ENCODE measurements around the gene SPOCK1. TPM values are rescaled to one million over a fixed set of nuclear protein-coding genes. Genes with fewer than 3 reads are reported as not detected.

The SPOCK1 gene
- total and polyA plus RNA-seq, 2 of the 13 experiments (the other 11 are each of a cell fraction or from before 2014, with no cell fraction given): 0.18 to 0.29 TPM

- TF ChIP-seq PAXIP1 (CRISPR knock-in tag; conservative IDR thresholded peaks at IDR 0.05) (no peak), TARDBP (CRISPR knock-in tag; IDR thresholded peaks at IDR 0.05) (no peak), HES4 (CRISPR knock-in tag; IDR thresholded peaks at IDR 0.05; ENCODE audit: borderline replicate concordance) (no peak), CHCHD3 (CRISPR knock-in tag; IDR thresholded peaks at IDR 0.05) (no peak)
Observed at GRCh38 chr5:137342764-137343163, 156.4 kb downstream of the SPOCK1 start (continued).

DNA sequence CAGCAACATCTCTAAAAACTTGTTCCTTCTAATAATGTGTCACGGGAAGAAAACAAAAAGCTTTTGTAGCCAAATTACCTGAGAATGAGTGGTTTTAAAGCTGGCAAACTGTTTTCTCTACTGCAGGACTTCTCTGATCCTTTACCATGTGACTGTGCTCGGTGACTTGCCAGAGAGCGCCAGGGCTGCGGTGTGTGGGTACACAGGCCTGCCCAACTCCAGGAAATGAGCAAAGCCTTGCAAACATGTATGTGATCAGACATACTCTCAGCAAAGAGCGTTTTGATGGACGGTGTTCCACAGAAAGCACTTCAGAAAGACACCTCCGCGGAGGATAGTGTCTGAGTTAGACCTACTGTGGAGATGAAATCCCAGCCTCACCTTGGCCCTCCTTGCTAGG is 157.3 kb downstream of the SPOCK1 start:
- Histone ChIP-seq H2AFZ (ENCODE audit: low read length) (no peak overlapping the region), H3K27ac (ENCODE audit: extremely low read length, insufficient read depth, low read length) (no peak overlapping the region), H3K36me3 (replicated peaks in 1 of 2; ENCODE audit: control insufficient read depth in 1 of 2, insufficient read depth in 2 of 2, low read length in 2 of 2) (no peaks in the 10 kb centered on the region), H3K4me1 (ENCODE audit: insufficient read depth, low read length) (no peaks in the 10 kb centered on the region), H3K79me2 (ENCODE audit: insufficient read depth, low read length) (no peaks in the 10 kb centered on the region), H3K9me3 (ENCODE audit: low read length) (no peaks in the 10 kb centered on the region), H3K27me3 (ENCODE audit: control insufficient read depth in 1 of 2, insufficient read depth in 2 of 2, low read length in 2 of 2) (no peaks in the 10 kb centered on the region), H3K9ac (ENCODE audit: insufficient read depth, low read depth, low read length) (no peak overlapping the region), H4K20me1 (ENCODE audit: insufficient read depth, low read length) (no peaks in the 10 kb centered on the region), H3K4me2 (ENCODE audit: low read depth, low read length) (no peak overlapping the region), H3K4me3 (replicated peaks in 1 of 3; ENCODE audit: insufficient read depth in 1 of 3, low read depth in 2 of 3, low read length in 3 of 3) (no peak overlapping the region)
- in situ Hi-C loops (cut with HindIII; ENCODE audit: extremely low pct_ligation_motif_present, low pct_unique_long_range_greater_than_20kb): loop anchor here (10.0 kb wide), 1 partner anchor 153 kb away; the partner anchor contains the start of gene SPOCK1
- intact Hi-C loops (cut with micrococcal nuclease; ENCODE audit: unreplicated experiment): no loop called here
- WGBS (ENCODE audit: low lambda C conversion rate): 25% methylated on average over 8 of the region's 8 CpGs
- no peak for FAIRE-seq
- ATAC-seq: no peak
- no peak for TF ChIP-seq NCOA1 (CRISPR knock-in tag; IDR thresholded peaks at IDR 0.05)
- TF ChIP-seq, protein P1, sequence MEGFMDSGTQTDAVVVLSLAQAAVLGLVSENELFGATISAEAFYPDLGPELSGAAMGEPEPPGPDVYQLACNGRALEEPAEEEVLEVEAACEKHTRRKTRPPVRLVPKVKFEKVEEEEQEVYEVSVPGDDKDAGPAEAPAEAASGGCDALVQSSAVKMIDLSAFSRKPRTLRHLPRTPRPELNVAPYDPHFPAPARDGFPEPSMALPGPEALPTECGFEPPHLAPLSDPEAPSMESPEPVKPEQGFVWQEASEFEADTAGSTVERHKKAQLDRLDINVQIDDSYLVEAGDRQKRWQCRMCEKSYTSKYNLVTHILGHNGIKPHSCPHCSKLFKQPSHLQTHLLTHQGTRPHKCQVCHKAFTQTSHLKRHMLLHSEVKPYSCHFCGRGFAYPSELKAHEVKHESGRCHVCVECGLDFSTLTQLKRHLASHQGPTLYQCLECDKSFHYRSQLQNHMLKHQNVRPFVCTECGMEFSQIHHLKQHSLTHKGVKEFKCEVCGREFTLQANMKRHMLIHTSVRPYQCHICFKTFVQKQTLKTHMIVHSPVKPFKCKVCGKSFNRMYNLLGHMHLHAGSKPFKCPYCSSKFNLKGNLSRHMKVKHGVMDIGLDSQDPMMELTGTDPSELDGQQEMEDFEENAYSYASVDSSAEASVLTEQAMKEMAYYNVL (CRISPR knock-in tag; IDR thresholded peaks at IDR 0.05; ENCODE audit: borderline replicate concordance): no peak
- no peak for TF ChIP-seq MED8 (CRISPR knock-in tag; IDR thresholded peaks at IDR 0.05; ENCODE audit: insufficient replicate concordance)
- no peak for TF ChIP-seq SALL1 (CRISPR knock-in tag; IDR thresholded peaks at IDR 0.05)
- no peak for TF ChIP-seq HCFC1 (IDR thresholded peaks at IDR 0.05; ENCODE audit: low read depth, low read length)
- no peak for TF ChIP-seq ELF3 (CRISPR knock-in tag; IDR thresholded peaks at IDR 0.05)
- CTCF ChIA-PET (ENCODE audit: low intra/inter-chr PET ratio, low total read pairs): no interaction called here
- POLR2A ChIA-PET: no interaction called here
- no TSS peak for BruUV-seq (replicated peaks)
- DNase-seq (ENCODE audit: low spot score): no peak
